Left colon (tissue), 2 donors: ENCODE results near the gene GJD3. TPM values are rescaled to one million over a fixed set of nuclear protein-coding genes. Genes with fewer than 3 reads are reported as not detected.

Experiments
- ATAC-seq: fragments of 200-7000 bp; cut with Tn5 transposase; one replicate; pipeline ENCODE4 v1.9.1; 2020; ENCODE audit warnings: mild to moderate bottlenecking, moderate library complexity
- DNase-seq, 2 donors: peaks; one replicate each; pipeline ENCODE4 v3.0.0-alpha.2; 2020
- intact Hi-C, 2 donors: fragments of 100-400 bp; cut with DNase I in 1 of 2; cut with micrococcal nuclease in 1 of 2; formaldehyde crosslinking; loops; one replicate each; pipeline versions ENCODE4 v1.11.2 to v1.14.0; 2022; cut with DNase I, micrococcal nuclease
- total RNA-seq, 2 donors: library from RNA; stranded (reverse); fragmentation: NEBNext Ultra II Directional; extraction: Animal tissue kit (Norgen Biotek cat#: 25700); gene quantifications; one replicate each; pipeline ENCODE4 v1.2.1, GENCODE V29; 2021
- donor health status: DM: no; HTN: no; CAD: no.
- donor health status: DM: yes; HTN: yes; CAD: no.

The GJD3 gene
- total RNA-seq, 2 donors from 2014 or later: 0.34 to 0.81 TPM

DNA sequence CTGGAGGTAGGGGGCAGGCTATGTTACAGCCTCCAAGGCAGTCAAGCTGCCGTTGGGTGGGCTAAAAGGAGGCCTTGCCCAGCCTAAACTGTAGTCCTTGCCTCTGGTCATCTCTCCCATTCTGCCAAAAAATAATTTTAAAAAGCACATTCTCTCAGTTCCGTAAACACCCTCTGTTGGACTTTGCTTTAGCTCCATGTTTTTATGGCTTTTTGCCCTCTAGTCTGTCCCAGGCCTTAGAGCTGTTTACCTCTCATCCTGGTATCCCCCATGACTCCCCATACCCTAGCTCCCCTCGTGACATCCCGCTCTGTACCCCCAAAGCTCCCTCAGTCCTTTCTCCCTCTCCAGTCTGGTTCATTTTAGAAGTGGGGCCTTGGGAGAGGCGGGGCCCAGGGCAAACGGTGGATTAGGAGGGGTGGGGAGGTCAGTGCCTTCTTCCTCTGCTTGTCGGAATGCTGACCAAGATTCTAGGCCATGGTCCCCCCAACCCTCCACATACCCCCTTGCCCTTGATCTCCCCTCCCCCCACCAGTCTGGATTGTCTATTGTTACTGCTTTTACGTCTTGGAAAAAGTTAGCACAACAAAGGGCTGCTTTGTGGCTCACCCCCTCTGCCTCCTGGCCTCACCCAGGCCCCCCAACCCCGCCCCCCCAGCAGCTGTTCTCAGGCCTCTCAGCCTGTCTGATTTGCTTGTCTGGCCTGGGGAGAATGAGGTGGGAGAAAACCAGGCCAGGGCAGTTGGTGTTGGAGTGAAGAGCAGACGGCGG, 18.4 kb downstream of the GJD3 start:
- intact Hi-C loops: no loop called here

DNA sequence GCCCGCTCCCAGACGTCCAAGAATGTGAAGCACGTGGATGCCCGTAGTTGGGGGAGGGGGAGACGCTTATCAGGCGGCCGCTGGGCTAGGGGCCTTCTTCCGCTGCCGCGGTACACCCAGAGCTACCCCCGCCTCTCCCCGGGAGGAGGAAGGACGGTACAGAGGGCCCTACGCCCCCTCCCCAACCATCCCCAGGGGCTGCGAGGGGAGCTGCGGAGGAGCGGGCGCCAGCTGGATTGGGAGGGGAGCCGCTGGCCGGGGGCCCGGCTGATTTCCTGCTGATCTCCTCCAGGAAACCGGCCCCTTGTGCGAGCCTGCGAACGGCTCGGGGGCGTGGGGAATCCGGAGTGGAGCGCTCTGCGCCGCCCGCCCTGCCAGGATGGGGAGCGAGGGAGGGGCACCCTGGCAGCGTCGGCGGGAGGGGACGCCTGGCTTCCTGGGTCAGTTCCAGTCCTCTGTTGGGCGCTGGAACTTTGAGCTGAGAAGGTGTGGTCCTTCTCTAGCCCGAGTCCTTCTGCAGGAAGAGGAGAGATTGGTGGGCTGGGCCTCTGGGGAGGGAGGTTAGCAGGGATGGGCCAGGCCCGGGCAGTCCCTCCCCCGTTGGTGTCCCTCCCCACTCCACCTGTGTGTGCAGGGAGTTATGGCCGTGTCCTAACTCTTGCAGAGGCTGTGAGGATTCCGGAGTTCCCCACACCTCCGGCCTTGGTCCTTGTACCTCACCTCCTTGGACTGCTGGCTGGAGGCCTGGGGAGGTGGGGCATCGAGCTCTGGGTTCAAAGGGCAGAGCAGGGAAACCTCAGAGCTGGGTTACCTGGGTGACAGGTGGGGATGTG, 19.2 kb downstream of the GJD3 start:
- ATAC-seq (peak; percentile 70), DNase-seq (peak; percentile 86 to 95)
- intact Hi-C loops: no loop called here

More for the DNA sequence above, 18.4 kb downstream of the GJD3 start:
- no peak for DNase-seq
- peak; percentile 28 for ATAC-seq

DNA sequence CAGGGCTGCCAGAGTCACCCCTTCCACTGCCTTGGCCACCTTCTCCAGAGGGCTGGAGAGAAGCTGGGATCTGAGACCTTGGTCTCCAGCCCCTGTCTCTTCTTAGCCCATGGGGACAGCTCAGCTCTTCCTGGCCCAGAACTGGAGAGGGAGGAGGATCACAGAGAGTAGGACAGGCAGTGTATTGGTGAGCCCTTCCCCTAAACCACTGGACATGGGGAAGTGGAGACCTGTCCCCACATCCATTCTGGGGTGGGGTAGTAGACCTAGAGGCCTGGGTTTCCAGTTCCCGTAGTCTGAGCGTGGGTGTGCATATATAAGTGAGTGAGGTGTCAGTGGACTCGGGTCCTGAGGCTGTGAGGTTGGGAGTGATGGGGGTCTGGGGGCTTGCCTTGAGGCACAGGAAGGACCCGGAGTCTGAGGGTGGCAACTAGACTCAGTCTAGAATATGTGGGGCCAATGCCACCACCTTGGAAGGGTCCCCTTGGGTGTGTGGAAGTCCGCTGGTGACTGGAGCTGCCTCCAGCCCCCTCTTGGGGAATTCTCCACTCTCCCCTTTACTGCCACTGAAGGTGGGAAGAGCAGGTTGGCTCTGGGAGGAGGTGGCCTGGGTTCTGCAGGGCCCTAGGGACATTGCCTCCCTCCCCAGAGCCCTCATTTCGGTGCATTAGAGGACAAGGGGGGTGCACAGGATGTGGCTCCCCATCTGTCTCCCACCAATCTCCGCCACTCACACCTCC, 19.9 kb downstream of the GJD3 start:
- intact Hi-C loops: no loop called here
- ATAC-seq (no peak), DNase-seq (no peak)

DNA sequence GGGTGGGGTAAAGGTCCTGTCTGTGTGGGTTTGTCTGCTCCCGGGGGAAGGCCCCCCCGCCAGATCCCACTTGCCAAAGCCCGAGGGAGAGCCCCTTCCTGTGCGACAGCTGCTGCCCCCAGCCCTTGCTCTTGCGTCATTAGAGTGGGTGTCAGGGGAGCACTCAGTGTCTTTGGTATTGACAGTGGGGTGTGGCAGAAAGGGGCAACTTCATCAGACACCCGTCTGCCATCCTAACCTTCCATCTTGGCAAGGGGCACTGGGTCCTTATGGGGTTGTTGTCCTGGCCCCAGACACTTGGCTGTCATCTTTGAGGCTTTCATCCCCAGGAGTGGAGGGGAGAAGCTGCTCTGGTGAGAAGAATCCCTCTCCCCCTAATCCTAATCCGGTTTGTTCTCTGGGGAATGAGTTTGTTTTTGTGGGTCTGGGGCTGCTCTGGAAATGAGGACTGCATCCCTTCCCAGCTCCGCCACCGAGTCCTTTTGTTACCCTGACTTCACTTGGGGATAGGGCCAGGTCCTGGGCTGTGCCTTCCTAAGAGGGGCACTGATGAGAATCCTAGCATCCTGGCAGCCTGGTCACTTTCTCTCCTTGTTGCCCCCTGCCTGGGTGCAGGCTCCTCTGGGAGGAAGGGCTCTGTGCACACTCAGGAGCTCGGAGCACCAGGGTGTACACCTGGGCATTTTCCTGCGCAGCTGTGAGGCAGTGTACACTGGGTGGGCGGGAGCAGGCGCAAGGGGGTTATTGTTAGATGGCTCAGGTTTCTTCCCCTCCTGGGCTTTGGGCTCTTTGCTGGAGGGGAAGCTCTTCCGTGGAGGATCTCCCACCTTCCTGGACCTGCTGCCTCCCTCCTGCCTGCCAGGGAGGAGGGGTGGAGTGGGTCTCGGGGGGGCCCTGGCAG, 21.1 kb downstream of the GJD3 start:
- intact Hi-C loops: no loop called here
- DNase-seq (peak in 1 of 2 donors; percentile 51), ATAC-seq (no peak)

DNA sequence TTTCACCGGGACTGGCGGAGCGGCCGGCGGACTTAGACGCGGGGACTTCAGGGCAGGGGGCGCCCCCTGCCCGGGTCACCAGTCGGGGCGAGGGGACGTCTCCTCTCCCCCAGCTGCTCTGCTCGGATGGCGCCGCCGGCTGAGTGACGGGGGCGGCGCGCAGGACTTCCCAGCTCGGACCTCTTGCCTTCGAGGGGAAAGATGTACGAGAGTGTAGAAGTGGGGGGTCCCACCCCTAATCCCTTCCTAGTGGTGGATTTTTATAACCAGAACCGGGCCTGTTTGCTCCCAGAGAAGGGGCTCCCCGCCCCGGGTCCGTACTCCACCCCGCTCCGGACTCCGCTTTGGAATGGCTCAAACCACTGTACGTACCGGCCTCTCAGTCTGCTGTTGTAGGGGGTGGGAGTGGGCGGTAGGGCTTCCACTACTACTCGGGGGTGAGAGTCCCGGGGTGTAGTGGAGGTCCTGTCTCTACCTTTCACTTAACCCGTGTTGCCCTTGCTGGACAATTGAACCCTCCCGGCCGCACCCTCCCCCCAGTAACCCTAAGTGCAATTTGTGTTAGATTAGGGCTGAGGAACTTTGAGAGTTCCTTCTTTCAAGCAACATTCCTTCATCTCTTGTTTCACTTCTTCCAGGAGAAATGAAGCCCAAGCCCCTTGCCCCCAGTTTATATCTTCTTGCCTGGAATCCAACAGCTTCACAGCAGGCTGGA, 21.9 kb downstream of the GJD3 start:
- intact Hi-C loops: no loop called here
- ATAC-seq: no peak

DNA sequence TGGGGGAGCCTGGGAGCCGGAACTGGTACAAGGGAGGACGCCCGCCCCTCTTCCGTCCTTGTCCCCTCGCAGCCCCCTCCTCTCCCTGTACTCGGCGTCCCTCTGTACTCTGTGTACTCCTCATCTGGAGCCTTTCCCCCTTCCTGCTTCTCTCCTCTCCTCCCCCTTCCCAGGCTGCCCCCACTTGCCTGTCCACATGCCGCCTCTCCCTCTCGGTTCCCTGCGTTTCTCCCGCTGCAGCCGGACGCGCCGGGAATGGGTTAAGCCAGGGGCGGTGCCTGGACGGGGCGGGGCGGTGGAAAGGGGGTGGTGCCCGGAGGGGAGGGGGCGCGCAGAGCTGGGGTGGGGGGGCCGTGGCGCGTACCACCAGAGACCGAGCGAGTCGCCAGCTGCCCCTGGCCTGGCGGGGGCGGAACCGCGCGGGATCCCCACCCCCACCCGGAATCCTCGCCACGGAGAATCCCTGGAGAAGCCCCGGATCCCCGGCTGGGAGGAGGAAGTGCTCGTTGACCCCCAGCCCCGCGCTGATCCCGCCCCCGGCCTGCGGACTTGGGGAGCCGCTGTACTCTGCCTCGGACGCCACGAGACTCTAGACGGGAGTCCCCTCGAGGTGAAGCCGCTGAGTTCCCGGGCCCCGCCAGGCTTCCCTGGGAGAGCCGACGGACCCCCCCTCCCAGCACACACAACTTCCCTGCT, 22.6 kb downstream of the GJD3 start:
- DNase-seq: peak; percentile 87 to 90
- ATAC-seq: peak; percentile 54
- intact Hi-C loops: no loop called here

More for the DNA sequence above, 21.9 kb downstream of the GJD3 start:
- peak in 1 of 2 donors; percentile 48 for DNase-seq

DNA sequence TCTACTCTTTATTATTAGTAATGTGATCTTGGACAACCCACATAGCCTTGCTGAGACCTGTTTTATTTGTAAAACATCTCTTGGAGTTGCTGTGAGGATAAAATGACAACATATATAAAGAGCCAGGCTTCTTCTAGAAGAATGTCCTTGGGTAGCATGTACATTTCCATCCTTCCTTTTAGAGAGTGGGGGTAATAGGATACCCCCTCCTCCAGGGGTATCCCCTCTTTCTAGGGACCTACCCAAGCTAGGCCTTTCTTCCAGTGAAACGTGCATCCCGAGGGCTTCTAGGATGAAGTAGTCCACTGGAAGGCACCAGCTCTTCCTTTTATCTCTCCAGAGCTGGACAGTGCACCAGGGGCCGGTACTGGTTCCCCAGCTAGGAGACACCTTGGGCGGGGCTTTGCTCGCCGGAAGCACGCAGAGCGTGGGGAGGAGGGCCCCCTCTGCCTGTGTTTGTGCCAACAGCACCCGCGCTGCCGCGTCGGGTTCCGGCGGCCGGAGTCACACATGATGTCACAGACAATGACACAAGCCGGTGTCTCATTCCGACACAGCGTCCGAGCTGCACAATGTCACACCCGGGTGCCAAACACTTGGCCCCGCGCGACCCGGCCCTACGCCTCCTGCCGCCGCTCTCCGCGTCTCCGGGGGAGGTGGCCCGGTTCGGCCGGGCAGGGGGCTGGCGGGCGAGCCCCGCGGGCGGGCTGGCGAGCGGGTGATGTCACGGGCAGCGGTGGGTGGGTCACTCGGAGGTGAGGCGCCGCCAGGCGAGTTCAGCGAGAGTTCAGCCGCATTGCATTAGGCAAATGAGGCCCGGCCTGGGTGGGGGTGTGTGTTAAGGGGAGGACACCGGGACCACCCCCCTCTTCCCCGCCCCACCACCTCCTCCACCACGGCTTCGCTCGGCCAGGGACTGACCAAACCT, 23.4 kb downstream of the GJD3 start:
- ATAC-seq (peak; percentile 49), DNase-seq (peak; percentile 93 to 96)
- intact Hi-C loops: no loop called here

DNA sequence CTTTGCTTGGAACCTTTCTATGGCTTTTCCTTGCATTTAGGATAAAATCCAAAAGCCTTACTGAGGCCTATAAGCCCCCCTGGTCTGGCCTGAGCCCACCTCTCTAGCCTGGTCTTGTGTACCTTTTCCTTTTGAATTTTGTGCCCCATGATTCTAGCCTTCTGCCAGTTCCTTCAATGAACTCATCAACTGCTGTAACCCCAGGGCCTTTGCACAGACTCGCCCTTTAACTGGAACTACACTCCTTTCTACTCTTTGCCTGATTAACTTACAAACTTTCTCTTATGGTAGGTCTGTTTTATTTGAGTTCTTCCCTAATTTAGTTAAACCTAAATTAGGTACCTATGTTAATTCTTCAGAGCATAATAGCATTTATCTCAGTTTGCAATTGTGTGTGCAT, 24.2 kb downstream of the GJD3 start:
- intact Hi-C loops: no loop called here
- DNase-seq (no peak), ATAC-seq (no peak)

DNA sequence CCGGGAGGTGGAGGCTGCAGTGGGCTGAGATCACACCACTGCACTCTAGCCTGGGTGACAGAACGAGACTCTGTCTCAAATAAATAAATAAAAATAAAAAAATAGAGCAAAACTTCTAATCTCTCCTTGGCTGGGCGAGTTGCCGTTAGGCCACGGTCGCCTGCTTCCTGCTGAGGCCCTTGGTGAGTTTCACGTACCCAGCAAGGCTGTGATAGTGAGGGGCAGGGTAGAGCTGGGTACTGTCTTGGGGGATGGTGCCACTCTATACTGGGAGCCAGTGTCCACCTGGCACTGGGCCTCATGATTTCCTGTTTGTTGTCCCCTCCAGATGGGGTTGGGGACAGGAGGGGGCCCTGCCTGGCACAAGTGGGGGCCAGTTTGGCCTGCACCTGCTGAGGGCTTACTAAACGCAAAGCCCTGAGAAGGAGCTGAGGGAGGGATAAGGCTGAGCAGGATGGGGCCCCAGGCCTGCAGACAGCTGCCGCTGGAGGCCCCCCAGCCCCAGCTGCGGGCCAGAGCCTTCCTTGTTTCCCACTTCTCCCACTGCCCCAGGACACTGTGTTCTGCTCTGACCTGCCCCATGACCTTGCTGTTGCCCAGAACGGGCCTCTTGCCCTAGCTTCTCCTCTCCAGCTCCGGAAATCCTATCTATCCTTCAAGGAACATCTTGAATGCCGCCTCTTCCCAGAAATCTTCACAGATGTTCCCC, 25.4 kb downstream of the GJD3 start:
- intact Hi-C loops: no loop called here
- DNase-seq (no peak), ATAC-seq (no peak)

DNA sequence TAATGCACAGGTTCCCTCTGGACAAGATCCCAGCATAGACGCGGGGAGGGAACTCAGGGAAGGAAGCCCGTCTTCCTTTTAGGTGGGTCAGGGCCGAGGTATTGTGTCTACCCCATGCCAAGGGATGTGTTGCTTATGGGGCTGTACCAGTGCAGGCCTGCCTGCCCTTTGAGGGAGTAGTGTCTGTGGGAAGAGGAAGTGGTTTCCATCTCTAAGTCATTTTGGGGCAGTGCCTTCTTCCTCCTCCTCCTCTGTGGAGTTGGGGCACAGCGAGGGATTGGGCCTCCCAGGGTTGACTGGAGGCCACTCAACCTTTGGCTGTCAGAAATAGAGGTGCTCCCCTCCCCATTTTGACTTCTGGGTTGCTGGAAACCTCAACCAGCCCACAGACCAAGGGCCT, 26.5 kb downstream of the GJD3 start:
- DNase-seq (no peak), ATAC-seq (no peak)
- intact Hi-C loops: no loop called here

DNA sequence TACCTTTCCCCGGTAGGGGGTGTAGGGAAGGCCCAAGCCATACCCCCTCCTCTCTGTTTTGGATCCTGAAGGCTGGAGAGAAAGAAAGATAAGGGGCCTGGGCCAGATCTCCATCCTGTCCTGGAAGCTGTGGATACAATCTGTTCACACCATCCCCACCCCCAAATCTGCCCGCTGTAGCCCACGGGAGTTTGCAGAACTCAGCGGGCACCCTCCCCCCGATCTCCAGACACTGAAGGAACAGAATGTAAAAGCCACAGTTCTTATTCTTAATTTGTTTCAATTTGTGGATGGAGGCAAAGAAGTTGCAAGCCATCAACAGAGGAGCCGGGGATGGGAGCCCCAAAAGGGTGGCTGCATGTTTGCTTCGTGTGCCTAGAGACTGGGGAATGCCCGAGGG, 27.2 kb downstream of the GJD3 start:
- intact Hi-C loops: no loop called here
- ATAC-seq (no peak), DNase-seq (no peak)

DNA sequence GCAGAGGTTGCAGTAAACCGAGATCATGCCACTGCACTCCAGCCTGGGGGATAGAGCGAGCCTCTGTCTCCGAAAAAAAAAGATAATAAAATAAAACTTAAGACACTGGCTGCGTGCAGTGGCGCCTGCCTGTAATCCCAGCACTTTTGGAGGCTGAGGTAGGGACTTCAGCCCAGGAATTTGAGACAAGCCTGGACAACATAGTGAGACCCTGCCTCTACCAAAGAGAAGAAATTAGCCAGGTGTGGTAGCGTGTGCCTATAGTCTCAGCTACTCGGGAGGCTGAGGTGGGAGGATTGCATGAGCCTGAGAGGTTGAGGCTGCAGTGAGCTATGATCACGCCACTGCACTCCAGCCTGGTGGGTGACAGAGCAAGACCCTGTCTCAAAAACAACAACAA, 28.9 kb downstream of the GJD3 start:
- no peak for ATAC-seq
- no peak for DNase-seq
- intact Hi-C loops: no loop called here

DNA sequence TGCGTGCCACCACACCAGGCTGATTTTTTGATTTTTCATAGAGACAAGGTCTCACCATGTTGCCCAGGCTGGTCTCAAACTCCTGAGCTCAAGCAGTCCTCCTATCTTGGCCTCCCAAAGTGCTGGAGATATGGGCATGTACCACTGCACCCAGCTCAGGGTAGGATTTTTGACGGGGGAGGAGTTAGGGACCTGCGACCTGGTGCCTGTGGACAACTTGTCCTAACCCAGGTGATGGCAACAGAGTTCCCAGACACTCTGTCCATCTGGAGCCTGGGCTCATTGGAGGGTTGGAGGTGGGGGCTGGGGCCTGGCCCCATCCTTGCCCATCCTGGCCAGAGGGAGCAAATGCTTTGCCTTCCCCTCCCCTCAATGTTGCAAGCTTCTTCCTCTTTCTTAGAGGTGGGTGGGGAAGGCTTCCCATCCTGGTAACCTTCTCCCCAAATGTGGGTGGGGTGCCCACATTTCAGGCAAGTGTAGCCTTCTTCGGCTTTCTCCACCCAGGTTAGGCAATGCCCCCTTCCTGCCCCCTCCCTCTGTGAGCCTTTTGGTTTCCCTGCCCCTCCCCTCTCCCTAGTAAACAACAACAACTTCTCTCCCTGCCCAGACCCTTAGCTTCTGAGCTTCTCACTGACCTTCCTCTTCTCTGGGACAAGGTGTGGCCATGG, 30.6 kb downstream of the GJD3 start:
- no peak for ATAC-seq
- no peak for DNase-seq
- intact Hi-C loops: no loop called here

DNA sequence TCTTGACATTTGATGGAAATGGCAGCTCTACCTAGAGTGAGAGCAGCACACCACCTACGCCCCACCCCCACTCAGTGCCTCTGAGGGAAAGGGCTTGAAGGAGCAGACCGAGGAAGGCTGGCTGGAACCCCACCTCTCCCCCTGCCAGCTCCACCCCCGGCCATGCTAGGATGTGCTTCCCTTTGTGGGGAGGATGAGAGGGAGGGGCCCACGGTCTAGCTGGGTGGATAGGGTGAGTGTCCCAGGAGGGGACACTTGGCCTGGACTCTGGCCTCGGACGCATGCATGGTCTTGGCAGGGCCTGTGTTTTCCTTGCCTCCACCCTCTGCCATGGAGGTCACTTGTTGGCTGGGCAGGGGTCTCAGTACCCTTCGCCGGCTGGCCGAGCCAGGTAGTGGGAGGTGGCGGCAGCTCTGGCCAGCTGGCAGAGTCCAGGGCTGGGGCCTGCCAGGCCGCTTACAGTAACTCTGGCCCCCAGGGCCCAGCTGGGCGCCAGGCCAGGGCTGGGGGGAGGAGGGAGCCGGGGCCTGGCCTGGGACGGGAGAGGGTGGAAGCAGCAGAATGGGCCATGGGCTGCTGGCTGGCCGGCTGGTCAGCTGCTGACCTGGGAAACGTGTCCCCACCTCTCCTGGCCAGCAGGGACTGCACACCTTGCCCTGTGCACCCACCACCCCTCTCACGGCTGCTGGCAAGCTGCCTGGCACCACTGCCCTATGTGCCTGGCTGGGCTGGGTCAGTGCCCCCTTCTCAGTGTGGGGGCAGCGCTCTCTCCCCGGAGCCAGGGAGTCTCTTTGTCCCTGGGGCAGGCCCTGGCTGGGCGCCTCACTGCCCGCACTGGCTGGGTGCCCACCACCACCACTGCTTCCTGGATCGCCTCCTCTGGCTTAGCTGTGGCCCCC, 32.5 kb downstream of the GJD3 start:
- intact Hi-C loops: no loop called here
- peak; percentile 51 to 57 for DNase-seq
- ATAC-seq: peak; percentile 23
